ENCODE results near the gene AHSP. TPM values are rescaled to one million over a fixed set of nuclear protein-coding genes. Genes with fewer than 3 reads are reported as not detected.

The AHSP gene
- total RNA-seq, 2 experiments from 2014 or later, result not detected

DNA sequence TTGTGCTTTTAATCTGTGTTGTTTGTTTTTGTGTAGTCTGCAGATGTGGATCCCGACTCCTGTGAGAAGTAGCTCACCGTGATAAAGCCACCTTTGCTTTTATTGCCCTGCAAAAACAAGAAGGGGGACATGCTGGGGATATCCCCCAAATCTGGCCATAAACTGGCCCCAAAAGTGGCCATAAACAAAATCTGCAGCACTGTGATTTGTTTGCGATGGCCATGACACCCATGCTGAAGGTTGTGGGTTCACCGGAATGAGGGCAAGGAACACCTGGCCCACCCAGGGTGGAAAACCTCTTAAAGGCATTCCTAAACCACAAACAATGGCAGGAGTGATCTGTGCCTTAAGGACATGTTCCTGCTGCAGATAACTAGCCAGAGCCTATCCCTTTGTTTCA lies 15.1 kb downstream of the AHSP start:
- ATAC-seq, result no peak

DNA sequence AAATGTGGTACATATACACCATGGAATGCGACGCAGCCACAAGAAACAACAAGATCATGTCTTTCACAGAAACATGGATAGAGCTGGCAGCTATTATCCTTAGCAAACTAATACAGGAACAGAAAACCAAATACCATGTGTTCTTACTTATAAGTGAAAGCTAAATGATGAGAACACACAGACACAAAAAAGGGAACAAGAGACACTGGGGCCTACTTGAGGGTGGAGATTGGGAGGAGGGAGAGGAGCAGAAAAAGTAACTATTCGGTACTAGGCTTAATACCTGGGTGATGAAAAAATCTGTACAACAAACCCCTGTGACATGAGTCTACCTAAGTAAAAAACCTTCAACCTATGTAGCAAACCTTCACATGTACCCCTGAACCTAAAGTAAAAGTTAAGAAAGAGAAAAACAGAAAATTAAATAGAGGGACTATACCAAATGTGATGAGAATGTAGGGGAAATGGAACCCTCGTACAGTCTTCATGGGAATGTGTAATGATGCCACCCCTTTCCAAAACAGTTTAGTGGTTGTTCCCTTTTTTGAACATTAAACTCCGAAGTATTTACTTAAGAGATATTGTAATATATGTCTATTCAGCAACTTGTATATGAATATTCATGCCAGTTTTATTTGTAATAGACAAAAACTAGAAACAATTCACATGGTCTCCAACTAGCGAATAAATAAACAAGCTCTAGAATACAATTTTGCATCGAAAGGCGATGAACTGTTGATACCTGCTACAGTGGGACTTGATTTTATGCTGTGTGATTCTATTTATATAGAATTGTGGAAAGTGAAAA lies 33.9 kb downstream of the AHSP start:
- POLR2A ChIA-PET, result no interaction called here
- H3K4me3 Mint-ChIP-seq, result no peak overlapping the region
- no peak overlapping the region for H3K27ac Mint-ChIP-seq
- DNase-seq (no peak), ATAC-seq (no peak)
- no peaks in the 10 kb centered on the region for H3K4me1 Mint-ChIP-seq (ENCODE audit: low read depth)
- intact Hi-C loops (cut with micrococcal nuclease), result no loop called here
- CTCF ChIA-PET, result no interaction called here
- TF ChIP-seq, protein P1, sequence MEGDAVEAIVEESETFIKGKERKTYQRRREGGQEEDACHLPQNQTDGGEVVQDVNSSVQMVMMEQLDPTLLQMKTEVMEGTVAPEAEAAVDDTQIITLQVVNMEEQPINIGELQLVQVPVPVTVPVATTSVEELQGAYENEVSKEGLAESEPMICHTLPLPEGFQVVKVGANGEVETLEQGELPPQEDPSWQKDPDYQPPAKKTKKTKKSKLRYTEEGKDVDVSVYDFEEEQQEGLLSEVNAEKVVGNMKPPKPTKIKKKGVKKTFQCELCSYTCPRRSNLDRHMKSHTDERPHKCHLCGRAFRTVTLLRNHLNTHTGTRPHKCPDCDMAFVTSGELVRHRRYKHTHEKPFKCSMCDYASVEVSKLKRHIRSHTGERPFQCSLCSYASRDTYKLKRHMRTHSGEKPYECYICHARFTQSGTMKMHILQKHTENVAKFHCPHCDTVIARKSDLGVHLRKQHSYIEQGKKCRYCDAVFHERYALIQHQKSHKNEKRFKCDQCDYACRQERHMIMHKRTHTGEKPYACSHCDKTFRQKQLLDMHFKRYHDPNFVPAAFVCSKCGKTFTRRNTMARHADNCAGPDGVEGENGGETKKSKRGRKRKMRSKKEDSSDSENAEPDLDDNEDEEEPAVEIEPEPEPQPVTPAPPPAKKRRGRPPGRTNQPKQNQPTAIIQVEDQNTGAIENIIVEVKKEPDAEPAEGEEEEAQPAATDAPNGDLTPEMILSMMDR (IDR thresholded peaks at IDR 0.05), result no peak
- H3K27me3 Mint-ChIP-seq, result peaks cover 2% of the 10 kb centered on the region
- H3K9me3 Mint-ChIP-seq, result no peaks in the 10 kb centered on the region
- no peaks in the 10 kb centered on the region for H3K36me3 Mint-ChIP-seq (ENCODE audit: low read depth)

More for the DNA sequence above, 15.1 kb downstream of the AHSP start:
- Mint-ChIP-seq H3K4me1 (ENCODE audit: low read depth) (peaks cover 6% of the 10 kb centered on the region), H3K27ac (no peak overlapping the region), H3K27me3 (peaks cover 18% of the 10 kb centered on the region), H3K4me3 (no peak overlapping the region), H3K9me3 (peaks cover 13% of the 10 kb centered on the region), H3K36me3 (ENCODE audit: low read depth) (peaks cover 10% of the 10 kb centered on the region)
- no peak for DNase-seq
- POLR2A ChIA-PET, result no interaction called here
- CTCF ChIA-PET, result no interaction called here
- intact Hi-C loops (cut with micrococcal nuclease), result no loop called here
- TF ChIP-seq, protein P1 (IDR thresholded peaks at IDR 0.05), result no peak

DNA sequence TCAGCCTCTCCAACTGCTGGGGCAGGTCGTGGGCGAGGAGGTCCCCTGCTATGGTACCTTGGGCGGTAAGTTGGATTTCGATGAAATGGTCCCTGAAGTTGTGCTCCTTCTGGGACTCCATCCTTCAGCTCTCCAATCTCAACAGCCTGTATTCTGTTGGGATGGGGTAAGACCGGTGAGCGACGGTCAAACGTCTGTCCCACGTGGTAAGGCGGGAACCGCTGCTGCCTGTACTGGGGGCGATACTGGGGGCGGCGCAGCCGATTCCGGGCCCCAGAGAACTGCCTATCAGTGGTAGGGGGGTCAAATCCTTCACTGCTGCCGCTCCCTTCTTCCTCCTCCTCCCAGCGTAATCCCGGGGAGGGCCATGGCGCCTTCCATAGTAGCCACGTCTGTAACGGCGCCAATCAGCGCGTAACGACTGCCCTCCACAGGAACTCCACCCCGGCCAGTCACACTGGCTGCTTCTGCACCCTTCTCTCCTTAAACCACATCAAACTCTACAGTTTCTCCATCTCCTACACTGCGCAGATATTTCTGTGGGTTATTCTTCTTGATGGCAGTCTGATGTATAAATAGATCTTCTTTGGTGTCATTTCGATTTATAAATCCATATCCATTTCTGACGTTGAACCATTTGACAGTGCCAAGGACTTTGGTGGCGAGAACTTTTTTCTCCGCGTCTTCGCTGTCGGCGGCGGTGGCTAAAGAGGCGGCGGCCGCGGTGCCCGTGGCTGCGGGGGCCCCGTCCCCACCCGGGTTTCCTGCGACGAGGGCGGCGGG lies 41.1 kb downstream of the AHSP start:
- Mint-ChIP-seq H3K9me3 (peaks cover 4% of the 10 kb centered on the region), H3K36me3 (ENCODE audit: low read depth) (no peaks in the 10 kb centered on the region), H3K27me3 (peaks cover 38% of the 10 kb centered on the region), H3K27ac (no peak overlapping the region), H3K4me3 (peak overlapping the region; percentile 52), H3K4me1 (ENCODE audit: low read depth) (peaks cover 3% of the 10 kb centered on the region)
- intact Hi-C loops (cut with micrococcal nuclease), result no loop called here
- TF ChIP-seq, protein P1 (IDR thresholded peaks at IDR 0.05), result no peak
- CTCF ChIA-PET, result no interaction called here
- POLR2A ChIA-PET, result no interaction called here
- ATAC-seq (peak; percentile 37), DNase-seq (peak; percentile 17)

DNA sequence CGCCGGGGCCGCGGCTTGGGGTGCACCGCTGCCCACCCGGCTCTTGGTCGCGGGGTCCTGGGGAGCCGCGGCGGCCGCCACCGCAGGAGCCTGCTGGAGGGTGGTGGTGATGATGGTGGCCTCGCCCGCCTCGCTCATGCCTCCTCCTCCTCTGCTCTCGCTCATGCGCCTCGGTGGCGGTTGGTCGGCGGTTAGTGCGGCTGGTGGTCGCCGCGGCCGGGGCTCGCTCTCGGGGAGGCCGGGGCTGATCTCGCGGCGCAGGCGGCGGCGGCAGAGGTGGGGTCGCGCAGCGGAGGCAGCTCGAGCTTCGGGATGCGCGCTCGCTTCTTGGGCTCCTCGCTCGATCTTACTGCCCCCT lies 41.6 kb downstream of the AHSP start:
- POLR2A ChIA-PET, result no interaction called here
- H3K27me3 Mint-ChIP-seq, result peaks cover 38% of the 10 kb centered on the region

More for the DNA sequence above, 41.6 kb downstream of the AHSP start:
- Mint-ChIP-seq H3K4me3 (peak overlapping the region; percentile 39), H3K27ac (no peak overlapping the region), H3K36me3 (ENCODE audit: low read depth) (no peaks in the 10 kb centered on the region), H3K9me3 (peaks cover 4% of the 10 kb centered on the region), H3K4me1 (ENCODE audit: low read depth) (peaks cover 3% of the 10 kb centered on the region)
- intact Hi-C loops (cut with micrococcal nuclease), result no loop called here
- TF ChIP-seq, protein P1 (IDR thresholded peaks at IDR 0.05), result no peak
- ATAC-seq (no peak), DNase-seq (peak; percentile 7)
- CTCF ChIA-PET, result no interaction called here
